ENCODE results near the gene IL1RAPL1.

Gene IL1RAPL1

GRCh38 chrX:29792335-29792734, 1205.1 kb downstream of the IL1RAPL1 start:
- no peak for DNase-seq (ENCODE audit: low spot score)

GRCh38 chrX:29797156-29797555, 1209.9 kb downstream of the IL1RAPL1 start:
- no peak for DNase-seq (ENCODE audit: low spot score)

GRCh38 chrX:29798469-29798868, 1211.2 kb downstream of the IL1RAPL1 start:
- no peak for DNase-seq (ENCODE audit: low spot score)

- DNase-seq (ENCODE audit: low spot score) = no peak
Observed at GRCh38 chrX:29813174-29813573, 1225.9 kb downstream of the IL1RAPL1 start.

GRCh38 chrX:29824176-29824906, 1237.1 kb downstream of the IL1RAPL1 start:
- no peak for DNase-seq (ENCODE audit: low spot score)

- no peak for DNase-seq (ENCODE audit: low spot score)
Observed at GRCh38 chrX:29826742-29827141, 1239.5 kb downstream of the IL1RAPL1 start.

GRCh38 chrX:29834311-29834710, 1247.1 kb downstream of the IL1RAPL1 start:
- DNase-seq (ENCODE audit: low spot score) = no peak

- no peak for DNase-seq (ENCODE audit: low spot score)
Observed at GRCh38 chrX:29834764-29835163, 1247.5 kb downstream of the IL1RAPL1 start.

- DNase-seq (ENCODE audit: low spot score) = no peak
Observed at GRCh38 chrX:29841750-29842149, 1254.5 kb downstream of the IL1RAPL1 start.

GRCh38 chrX:29842552-29842951, 1255.3 kb downstream of the IL1RAPL1 start:
- no peak for DNase-seq (ENCODE audit: low spot score)

GRCh38 chrX:29851857-29852605, 1264.8 kb downstream of the IL1RAPL1 start:
- no peak for DNase-seq (ENCODE audit: low spot score)

GRCh38 chrX:29852767-29853166, 1265.5 kb downstream of the IL1RAPL1 start:
- DNase-seq (ENCODE audit: low spot score) = no peak

- DNase-seq (ENCODE audit: low spot score) = peak; percentile 9
Observed at GRCh38 chrX:29858714-29859113, 1271.5 kb downstream of the IL1RAPL1 start.

- DNase-seq (ENCODE audit: low spot score) = no peak
Observed at GRCh38 chrX:29862126-29862677, 1275.0 kb downstream of the IL1RAPL1 start.

GRCh38 chrX:29867971-29868370, 1280.7 kb downstream of the IL1RAPL1 start:
- DNase-seq (ENCODE audit: low spot score) = no peak

GRCh38 chrX:29869837-29870236, 1282.6 kb downstream of the IL1RAPL1 start:
- DNase-seq (ENCODE audit: low spot score) = no peak

GRCh38 chrX:29870608-29871007, 1283.4 kb downstream of the IL1RAPL1 start:
- DNase-seq (ENCODE audit: low spot score) = no peak

GRCh38 chrX:29872831-29873230, 1285.6 kb downstream of the IL1RAPL1 start:
- DNase-seq (ENCODE audit: low spot score) = no peak

- DNase-seq (ENCODE audit: low spot score) = no peak
Observed at GRCh38 chrX:29876733-29877132, 1289.5 kb downstream of the IL1RAPL1 start.

GRCh38 chrX:29880977-29881376, 1293.7 kb downstream of the IL1RAPL1 start:
- no peak for DNase-seq (ENCODE audit: low spot score)

GRCh38 chrX:29890004-29890403, 1302.8 kb downstream of the IL1RAPL1 start:
- no peak for DNase-seq (ENCODE audit: low spot score)

GRCh38 chrX:29890646-29891200, 1303.5 kb downstream of the IL1RAPL1 start:
- DNase-seq (ENCODE audit: low spot score) = peak; percentile 7

- DNase-seq (ENCODE audit: low spot score) = no peak
Observed at GRCh38 chrX:29902004-29902403, 1314.8 kb downstream of the IL1RAPL1 start.
